ENCODE measurements around the gene TMEM248.
"Not testable (repeated sequence)": the region's sequence is repeated elsewhere in the genome, so short reads cannot be mapped to it uniquely, and the experiment has no call there.

The TMEM248 gene

DNA sequence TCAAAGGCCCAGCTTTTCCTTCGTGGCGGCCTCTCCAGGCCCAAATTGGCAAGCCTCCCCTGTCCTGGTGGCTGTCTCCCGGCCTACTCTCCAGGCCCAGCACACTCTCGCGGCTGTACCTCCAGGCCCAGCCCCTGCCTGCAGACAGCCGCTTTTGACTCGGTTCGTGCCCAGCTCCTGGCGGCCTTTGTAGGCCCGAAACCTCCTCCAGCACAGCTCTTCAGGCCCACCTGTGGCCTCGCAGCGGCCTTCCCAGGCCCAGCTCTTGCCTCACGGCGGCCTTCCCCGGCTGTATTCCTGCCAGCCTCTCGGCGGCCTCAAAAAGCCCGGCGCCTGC, 18.2 kb upstream of the TMEM248 start:
- Mint-ChIP-seq H3K4me1 (ENCODE audit: low read depth) (no peaks in the 10 kb centered on the region), H3K9me3 (no peaks in the 10 kb centered on the region), H3K36me3 (ENCODE audit: low read depth) (peaks cover 5% of the 10 kb centered on the region), H3K27ac (no peak overlapping the region), H3K4me3 (no peak overlapping the region), H3K27me3 (no peaks in the 10 kb centered on the region)

DNA sequence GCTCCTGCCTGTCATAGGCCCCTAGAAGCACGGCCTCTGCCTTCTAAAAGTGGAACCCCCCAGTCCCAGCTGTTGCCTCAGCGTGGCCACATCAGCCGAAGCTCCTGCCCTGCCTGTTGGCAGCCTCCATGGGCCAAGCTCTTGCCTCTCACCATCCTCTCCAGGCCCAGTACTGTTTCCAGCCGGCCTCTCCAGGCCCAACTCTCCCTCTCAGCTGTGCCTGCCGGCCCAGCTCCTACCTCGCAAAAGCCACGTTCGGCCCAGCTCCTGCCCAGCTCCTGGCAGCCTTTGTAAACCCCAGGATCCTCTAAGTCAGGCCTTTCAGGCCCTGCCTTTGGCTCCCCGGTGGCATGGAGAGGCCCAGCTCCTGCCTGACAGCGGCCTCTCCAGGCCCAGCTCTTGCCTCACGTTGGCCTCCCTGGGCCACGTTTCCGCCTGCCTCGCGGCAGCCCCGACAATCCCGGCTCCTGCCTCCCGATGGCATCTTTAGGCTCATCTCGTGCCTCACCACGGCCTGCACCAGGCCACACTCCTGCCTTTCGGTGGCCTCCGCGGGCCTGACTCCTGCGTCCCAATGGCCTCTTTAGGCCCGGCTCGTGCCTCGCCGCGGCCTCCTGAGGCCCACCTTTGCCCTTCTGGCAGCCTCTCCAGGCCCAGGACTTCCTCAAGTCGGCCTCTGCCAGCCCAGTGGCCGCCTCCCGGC, 17.5 kb upstream of the TMEM248 start:
- H3K36me3 Mint-ChIP-seq (ENCODE audit: low read depth): peaks cover 5% of the 10 kb centered on the region
- H3K9me3 Mint-ChIP-seq: no peaks in the 10 kb centered on the region
- no peak overlapping the region for H3K27ac Mint-ChIP-seq
- no peak overlapping the region for H3K4me3 Mint-ChIP-seq
- H3K27me3 Mint-ChIP-seq: no peaks in the 10 kb centered on the region
- H3K4me1 Mint-ChIP-seq (ENCODE audit: low read depth): no peaks in the 10 kb centered on the region

DNA sequence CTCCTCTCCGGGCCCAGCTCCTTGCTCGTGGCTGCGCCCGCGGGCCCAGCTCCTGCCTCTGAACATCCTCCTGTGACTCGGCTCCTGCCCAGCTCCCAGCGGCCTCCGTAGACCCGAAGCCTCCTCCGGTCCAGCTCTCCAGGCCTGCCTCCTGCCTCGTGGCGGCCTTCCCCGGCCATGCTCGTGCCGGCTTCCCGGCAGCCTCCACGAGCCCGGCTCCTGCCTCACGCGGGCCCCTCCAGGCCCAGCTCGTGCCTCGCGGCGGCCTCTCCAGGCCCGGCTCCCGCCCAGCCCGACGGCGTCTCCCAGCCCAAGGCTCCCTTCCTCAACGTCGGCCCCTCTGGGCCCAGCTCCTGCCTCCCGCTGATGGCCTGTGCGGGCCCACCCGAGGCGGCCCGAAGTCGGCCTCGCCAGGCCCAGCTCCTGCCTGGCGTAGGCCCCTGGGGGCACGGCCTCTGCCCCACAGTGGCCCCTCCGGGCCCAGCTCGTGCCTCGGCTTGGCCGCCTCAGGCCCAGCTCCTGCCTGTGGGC, 16.9 kb upstream of the TMEM248 start:
- Mint-ChIP-seq H3K4me1 (ENCODE audit: low read depth) (no peaks in the 10 kb centered on the region), H3K4me3 (no peak overlapping the region), H3K9me3 (no peaks in the 10 kb centered on the region), H3K36me3 (ENCODE audit: low read depth) (peaks cover 4% of the 10 kb centered on the region), H3K27me3 (no peaks in the 10 kb centered on the region), H3K27ac (no peak overlapping the region)

DNA sequence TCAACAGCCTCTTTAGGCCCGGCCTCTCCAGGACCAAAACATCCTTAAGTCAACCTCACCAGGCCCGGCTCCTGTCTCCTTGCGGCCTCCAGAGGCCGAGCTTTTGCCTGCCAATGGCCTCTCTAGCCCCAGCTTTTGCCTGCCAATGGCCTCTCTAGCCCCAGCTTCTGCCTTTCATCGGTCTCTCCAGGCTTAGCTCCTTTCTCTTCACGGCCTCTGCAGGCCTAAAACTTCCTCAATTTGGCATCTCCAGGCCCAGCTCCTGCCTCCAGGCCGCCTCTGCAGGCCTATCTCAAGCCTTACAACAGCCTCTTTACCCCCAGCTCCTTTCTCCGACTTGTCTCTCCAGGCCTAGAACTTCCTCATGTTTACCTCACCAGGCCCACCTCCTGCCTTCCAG, 15.7 kb upstream of the TMEM248 start:
- Mint-ChIP-seq H3K27ac (no peak overlapping the region), H3K36me3 (ENCODE audit: low read depth) (no peaks in the 10 kb centered on the region), H3K9me3 (no peaks in the 10 kb centered on the region), H3K4me1 (ENCODE audit: low read depth) (no peaks in the 10 kb centered on the region), H3K27me3 (no peaks in the 10 kb centered on the region), H3K4me3 (no peak overlapping the region)

DNA sequence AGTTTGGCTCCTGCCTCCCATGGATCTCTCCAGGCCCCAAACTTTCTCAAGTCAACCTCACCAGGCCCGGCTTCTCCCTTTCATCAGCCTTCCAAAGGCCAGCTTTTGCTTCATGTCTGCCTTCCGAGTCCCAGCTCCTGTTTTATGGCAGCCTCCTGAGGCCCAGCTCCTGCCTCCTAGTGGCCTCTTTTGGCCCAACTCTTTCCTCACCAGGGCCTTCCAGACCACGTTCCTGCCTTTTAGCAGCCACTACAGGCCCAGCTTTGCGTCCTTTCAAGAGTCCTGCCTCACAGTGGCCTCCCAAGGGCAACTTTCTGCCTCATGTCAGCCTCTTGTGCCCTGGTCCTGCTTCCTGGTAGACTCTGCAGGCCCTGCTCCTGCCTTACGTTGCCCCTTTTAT, 15.3 kb upstream of the TMEM248 start:
- Mint-ChIP-seq H3K27me3 (no peaks in the 10 kb centered on the region), H3K4me1 (ENCODE audit: low read depth) (no peaks in the 10 kb centered on the region), H3K27ac (no peak overlapping the region), H3K9me3 (no peaks in the 10 kb centered on the region), H3K4me3 (no peak overlapping the region), H3K36me3 (ENCODE audit: low read depth) (no peaks in the 10 kb centered on the region)

DNA sequence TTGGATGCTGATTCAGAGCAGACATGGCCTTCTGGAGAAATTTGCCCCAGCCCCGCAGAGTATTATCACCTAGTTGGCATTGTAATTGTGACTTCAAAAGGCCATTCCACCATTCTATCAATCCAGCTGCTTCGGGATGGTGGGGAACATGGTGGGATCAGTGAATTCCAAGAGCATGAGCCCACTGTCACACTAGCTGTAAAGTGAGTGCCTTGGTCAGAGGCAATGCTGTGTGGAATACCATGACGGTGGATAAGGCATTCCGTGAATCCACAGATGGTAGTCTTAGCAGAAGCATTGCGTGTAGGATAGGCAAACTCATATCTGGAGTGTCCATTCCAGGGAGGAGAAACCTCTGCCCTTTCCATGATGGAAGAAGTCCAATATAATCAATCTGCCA, 13.3 kb upstream of the TMEM248 start:
- Mint-ChIP-seq H3K4me3 (no peak overlapping the region), H3K27ac (no peak overlapping the region), H3K4me1 (ENCODE audit: low read depth) (no peaks in the 10 kb centered on the region), H3K36me3 (ENCODE audit: low read depth) (no peaks in the 10 kb centered on the region), H3K27me3 (no peaks in the 10 kb centered on the region), H3K9me3 (no peaks in the 10 kb centered on the region)

DNA sequence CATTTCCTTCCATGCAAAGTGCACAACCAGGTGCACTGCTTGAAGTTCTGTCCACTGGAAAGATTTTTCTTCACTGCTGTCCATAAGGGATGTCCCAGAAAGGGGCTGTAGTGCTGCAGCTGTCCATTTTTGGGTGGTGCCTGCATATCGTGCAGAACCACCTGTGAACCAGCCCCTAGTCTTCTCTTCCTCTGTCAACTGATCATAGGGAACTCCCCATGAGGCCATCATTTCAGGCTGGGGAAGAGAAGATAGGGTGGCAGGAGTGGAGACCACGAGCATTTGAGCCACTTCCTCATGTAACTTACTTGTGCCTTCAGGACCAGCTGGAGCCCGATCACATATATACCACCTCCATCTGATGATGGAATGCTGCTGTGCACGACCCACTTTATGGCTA, 12.4 kb upstream of the TMEM248 start:
- H3K9me3 Mint-ChIP-seq; H3K4me1 Mint-ChIP-seq (ENCODE audit: low read depth); H3K36me3 Mint-ChIP-seq (ENCODE audit: low read depth); H3K27ac Mint-ChIP-seq; H3K4me3 Mint-ChIP-seq; H3K27me3 Mint-ChIP-seq: not testable (repeated sequence)

DNA sequence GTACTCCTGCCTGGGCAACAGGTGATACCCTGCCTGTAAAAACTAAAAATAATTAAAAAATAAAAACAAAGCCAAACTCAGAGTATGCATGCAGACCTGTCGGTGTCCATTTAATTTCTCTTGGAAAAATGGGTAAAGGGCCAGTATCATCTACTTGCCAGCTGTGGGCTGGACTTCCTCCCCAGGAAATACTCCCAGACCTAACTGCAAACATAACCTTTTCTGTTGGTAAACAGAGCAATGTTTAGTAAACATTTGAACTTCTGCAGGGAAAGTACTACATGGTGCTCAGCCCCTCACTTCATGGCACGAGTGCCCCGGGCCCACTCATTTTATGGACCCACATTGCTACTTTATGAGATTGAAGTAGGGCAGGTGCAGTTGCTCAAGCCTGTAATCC, 10.2 kb upstream of the TMEM248 start:
- no peaks in the 10 kb centered on the region for H3K27me3 Mint-ChIP-seq
- no peaks in the 10 kb centered on the region for H3K4me1 Mint-ChIP-seq (ENCODE audit: low read depth)
- no peak overlapping the region for H3K4me3 Mint-ChIP-seq
- H3K36me3 Mint-ChIP-seq (ENCODE audit: low read depth): no peaks in the 10 kb centered on the region
- no peak overlapping the region for H3K27ac Mint-ChIP-seq
- no peaks in the 10 kb centered on the region for H3K9me3 Mint-ChIP-seq

DNA sequence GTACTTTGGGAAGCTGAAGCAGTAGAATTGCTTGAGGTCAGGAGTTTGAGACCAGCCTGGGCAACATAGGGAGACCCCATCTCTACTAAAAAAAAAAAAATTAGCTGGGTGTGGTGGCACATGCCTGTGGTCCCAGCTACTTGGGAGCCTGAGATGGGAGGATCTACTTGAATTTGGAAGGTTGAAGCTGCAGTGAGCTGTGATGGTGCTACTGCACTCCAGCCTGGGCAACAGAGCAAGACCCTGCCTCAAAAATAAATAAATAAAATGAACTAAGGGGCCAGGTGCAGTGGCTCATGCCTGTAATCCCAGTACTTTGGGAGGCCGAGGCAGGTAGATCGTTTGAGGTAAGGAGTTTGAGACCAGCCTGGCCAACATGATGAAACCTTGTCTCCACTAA, 9.8 kb upstream of the TMEM248 start:
- H3K36me3 Mint-ChIP-seq (ENCODE audit: low read depth); H3K27ac Mint-ChIP-seq; H3K4me3 Mint-ChIP-seq; H3K9me3 Mint-ChIP-seq; H3K4me1 Mint-ChIP-seq (ENCODE audit: low read depth); H3K27me3 Mint-ChIP-seq: not testable (repeated sequence)

DNA sequence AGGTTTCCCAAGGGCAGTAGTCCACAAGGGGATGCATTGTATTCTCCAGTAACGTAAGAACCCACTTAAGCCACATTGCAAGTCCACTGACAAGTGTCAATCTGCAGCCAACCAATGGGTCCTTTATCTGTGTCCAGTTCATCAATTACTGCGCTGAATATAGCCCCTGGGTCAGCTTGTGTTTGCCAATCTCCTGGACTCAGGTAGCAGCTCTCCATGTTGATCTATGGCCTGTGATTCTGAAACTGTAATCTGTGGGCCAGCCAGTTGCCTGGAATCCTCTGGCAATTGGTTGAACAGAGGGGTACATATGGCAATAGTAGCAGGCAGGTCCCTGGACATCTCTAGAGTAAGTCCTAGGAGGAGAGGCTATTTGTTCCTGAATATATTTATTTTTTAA, 8.8 kb upstream of the TMEM248 start:
- Mint-ChIP-seq H3K27ac (no peak overlapping the region), H3K36me3 (ENCODE audit: low read depth) (no peaks in the 10 kb centered on the region), H3K4me1 (ENCODE audit: low read depth) (no peaks in the 10 kb centered on the region), H3K9me3 (no peaks in the 10 kb centered on the region), H3K4me3 (no peak overlapping the region), H3K27me3 (no peaks in the 10 kb centered on the region)

DNA sequence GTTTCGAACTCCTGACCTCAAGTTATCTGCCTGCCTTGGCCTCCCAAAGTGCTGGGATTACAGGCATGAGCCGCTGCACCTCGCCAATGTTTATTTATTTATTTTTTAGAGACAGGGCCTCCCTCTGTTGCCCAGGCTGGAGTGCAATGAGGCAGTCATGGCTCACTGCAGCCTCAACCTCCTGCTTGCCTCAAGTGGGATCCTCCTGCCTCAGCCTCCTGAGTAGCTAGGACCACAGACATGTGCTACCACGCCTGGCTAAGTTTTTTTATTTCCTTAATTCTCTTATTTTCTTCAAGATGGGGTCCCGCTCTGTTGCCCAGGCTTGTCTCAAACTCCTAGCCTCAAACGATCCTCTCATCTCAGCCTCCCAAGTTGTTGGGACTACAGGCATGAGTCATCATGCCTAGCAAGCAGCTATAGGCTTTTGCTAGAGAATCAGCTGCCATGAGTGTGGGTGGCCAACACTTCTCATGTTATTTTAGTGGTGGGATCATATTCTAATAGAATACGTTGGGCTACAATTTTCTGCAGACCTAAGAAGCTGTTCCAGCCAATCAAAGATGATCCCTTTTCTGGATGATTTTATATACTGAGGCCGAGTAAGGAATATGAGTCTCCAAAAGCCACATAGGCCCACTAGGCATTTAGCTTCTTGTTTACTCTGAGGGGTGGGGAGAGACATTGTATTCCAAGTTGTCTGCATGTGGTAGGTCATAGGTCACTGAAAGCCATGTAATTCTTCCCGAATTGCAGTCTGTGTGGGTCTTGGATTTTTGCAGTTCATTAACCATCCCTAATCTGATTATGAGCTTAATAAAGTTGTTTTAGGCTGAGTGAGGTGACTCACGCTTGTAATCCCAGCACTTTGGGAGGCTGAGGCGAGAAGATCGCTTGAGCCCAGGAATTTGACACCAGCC, 7.6 kb upstream of the TMEM248 start:
- no peaks in the 10 kb centered on the region for H3K4me1 Mint-ChIP-seq (ENCODE audit: low read depth)
- H3K36me3 Mint-ChIP-seq (ENCODE audit: low read depth): no peaks in the 10 kb centered on the region
- no peaks in the 10 kb centered on the region for H3K27me3 Mint-ChIP-seq
- no peak overlapping the region for H3K4me3 Mint-ChIP-seq
- no peaks in the 10 kb centered on the region for H3K9me3 Mint-ChIP-seq
- no peak overlapping the region for H3K27ac Mint-ChIP-seq

DNA sequence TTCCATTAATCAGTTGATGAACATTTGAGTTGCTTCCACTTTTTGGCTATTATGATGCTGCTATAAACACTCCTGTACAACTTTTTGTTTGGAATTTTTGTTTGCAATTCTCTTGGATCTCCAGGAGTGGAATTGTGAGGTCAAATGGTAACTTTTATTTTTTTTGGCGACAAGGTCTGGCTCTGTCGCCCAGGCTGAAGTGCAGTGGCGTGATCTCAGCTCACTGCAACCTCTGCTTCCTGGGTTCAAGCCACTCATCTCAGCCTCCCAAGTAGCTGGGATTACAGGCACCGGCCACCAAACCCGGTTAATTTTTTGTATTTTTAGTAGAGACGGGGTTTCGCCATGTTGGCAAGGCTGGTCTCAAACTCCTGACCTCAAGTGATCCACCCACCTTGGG, 3.1 kb upstream of the TMEM248 start:
- H3K4me3 Mint-ChIP-seq, H3K9me3 Mint-ChIP-seq, H3K27ac Mint-ChIP-seq, H3K27me3 Mint-ChIP-seq: not testable (repeated sequence)
- Mint-ChIP-seq H3K4me1 (ENCODE audit: low read depth) (peaks cover 26% of the 10 kb centered on the region), H3K36me3 (ENCODE audit: low read depth) (peaks cover 21% of the 10 kb centered on the region)

DNA sequence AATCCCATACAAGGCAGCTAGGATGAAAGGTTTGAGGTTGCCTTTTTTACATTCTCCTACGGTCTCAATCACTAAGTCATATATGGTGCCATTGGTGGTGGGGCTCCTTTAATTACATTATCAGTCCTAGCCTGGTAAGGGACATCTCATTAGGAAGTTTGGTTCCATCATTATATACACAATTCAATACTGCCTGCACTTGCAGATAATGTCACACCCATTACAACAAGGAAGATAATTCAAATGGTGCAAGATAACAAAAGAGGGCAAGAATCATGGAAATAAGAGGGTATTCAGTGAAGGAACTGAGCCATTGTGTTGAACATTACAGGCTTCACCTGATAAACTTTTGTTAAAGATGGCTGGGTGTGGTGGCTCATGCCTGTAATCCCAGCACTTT, 1.7 kb upstream of the TMEM248 start:
- Mint-ChIP-seq H3K4me3 (peak overlapping the region; percentile 98), H3K36me3 (ENCODE audit: low read depth) (peaks cover 34% of the 10 kb centered on the region), H3K4me1 (ENCODE audit: low read depth) (peaks cover 38% of the 10 kb centered on the region), H3K27ac (peak overlapping the region; percentile 77), H3K27me3 (no peaks in the 10 kb centered on the region), H3K9me3 (no peaks in the 10 kb centered on the region)

DNA sequence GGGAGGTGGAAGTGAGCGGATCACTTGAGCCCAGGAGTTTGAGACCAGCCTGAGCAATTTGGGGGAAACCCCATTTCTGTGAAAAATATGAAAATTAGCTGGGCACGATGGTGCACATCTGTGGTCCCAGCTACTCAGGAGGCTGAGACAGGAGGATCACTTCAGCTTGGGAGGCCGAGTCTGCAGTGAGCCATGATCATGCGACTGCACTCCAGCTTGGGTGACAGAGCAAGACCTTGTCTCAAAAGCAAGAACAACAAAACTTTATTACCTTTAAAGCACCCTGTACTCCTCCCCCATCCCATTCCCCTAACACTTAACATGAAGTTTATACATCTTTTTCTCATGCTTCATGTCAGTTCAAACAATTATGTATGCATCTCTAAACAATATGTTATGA, 1.3 kb upstream of the TMEM248 start:
- Mint-ChIP-seq H3K27me3 (no peaks in the 10 kb centered on the region), H3K36me3 (ENCODE audit: low read depth) (peaks cover 34% of the 10 kb centered on the region), H3K27ac (peak overlapping the region; percentile 34), H3K4me3 (peak overlapping the region; percentile 98), H3K9me3 (no peaks in the 10 kb centered on the region), H3K4me1 (ENCODE audit: low read depth) (peaks cover 38% of the 10 kb centered on the region)

DNA sequence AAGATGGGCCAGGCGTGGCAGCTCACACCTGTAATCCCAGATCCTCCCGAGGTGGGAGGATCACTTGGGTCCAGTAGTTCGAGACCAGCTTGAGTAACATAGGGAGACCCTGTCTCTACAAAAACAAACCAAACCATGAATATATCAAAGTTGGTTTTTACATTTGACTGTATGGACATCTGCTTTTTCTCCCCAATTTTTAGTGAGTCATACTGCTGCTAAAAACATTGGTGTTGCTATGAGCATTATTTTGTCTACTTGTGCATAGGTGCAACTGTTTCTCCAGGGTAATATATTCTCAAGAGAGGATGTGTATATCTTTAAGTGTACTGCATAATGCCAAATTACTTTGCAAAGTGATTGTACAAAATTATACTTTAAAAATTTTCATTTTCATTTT, 769 bp upstream of the TMEM248 start:
- Mint-ChIP-seq H3K27ac (peak overlapping the region; percentile 34), H3K9me3 (no peaks in the 10 kb centered on the region), H3K36me3 (ENCODE audit: low read depth) (peaks cover 37% of the 10 kb centered on the region)

More for the DNA sequence above, 769 bp upstream of the TMEM248 start:
- peak overlapping the region; percentile 98 for H3K4me3 Mint-ChIP-seq
- peaks cover 41% of the 10 kb centered on the region for H3K4me1 Mint-ChIP-seq (ENCODE audit: low read depth)
- H3K27me3 Mint-ChIP-seq: no peaks in the 10 kb centered on the region
